Prostate gland (tissue), 2 donors: ENCODE results near the gene WWOX.

Experiments used
- POLR2A ChIP-seq: fragments of 450-650 bp; IDR thresholded peaks from one replicate; pipeline ENCODE4 v1.6.1; 2016; ENCODE audit warnings: antibody characterized with exemption, mild to moderate bottlenecking
- POLR2AphosphoS5 ChIP-seq: sonication (generic); formaldehyde crosslinking; IDR thresholded peaks from one replicate; pipeline ENCODE4 v1.6.1; 2017; ENCODE audit warnings: antibody characterized with exemption
- TF ChIP-seq, protein P1 (sequence below), 4 experiments: fragments of 200-600 bp in 2 of 4; fragments of 450-650 bp in 2 of 4; sonication (generic) in 2 of 4; IDR thresholded peaks; 1 replicate in 3 of 4; 2 replicates in 1 of 4; pipeline ENCODE4 v1.5.1; 2016 to 2019; ENCODE audit warnings: antibody characterized with exemption in 4 of 4, mild to moderate bottlenecking in 2 of 4, moderate library complexity in 2 of 4

DNA sequence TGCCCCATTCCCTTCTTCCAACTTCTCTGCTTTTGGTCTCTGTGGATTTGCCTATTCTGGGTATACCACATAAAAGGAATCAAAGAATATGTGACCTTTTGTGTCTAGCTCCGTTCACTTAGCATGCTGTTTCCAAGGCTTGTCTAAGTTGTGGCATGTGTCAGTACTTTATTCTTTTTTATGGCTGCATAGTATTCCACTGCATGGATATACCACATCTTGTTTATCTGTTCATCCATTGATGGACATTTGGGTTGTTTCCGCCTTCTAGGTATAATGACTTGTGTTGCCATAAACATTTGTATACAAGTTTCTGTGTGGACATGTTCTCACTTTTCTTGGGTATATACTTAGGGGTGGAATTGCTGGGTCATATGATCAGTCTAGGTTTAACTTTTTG lies 1068.4 kb downstream of the WWOX start:
- TF ChIP-seq, protein P1, sequence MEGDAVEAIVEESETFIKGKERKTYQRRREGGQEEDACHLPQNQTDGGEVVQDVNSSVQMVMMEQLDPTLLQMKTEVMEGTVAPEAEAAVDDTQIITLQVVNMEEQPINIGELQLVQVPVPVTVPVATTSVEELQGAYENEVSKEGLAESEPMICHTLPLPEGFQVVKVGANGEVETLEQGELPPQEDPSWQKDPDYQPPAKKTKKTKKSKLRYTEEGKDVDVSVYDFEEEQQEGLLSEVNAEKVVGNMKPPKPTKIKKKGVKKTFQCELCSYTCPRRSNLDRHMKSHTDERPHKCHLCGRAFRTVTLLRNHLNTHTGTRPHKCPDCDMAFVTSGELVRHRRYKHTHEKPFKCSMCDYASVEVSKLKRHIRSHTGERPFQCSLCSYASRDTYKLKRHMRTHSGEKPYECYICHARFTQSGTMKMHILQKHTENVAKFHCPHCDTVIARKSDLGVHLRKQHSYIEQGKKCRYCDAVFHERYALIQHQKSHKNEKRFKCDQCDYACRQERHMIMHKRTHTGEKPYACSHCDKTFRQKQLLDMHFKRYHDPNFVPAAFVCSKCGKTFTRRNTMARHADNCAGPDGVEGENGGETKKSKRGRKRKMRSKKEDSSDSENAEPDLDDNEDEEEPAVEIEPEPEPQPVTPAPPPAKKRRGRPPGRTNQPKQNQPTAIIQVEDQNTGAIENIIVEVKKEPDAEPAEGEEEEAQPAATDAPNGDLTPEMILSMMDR (IDR thresholded peaks at IDR 0.05): no peak
- no peak for TF ChIP-seq POLR2A
- TF ChIP-seq POLR2AphosphoS5: no peak
